HEK293 (cell line): ENCODE data around the gene NHSL2.

Source experiments
- CTCF ChIA-PET: fragments of 350-600 bp; formaldehyde crosslinking; extraction: SDS; loops from one replicate; lab custom pipeline; 2021; ENCODE audit warnings: antibody characterized with exemption; lab: Yijun Ruan, JAX
- POLR2A ChIA-PET: fragments of 300-600 bp; formaldehyde crosslinking; extraction: SDS; loops from one replicate; lab custom pipeline; 2020; ENCODE audit warnings: antibody characterized with exemption, inconsistent platforms; lab: Yijun Ruan, JAX
- H3K27ac ChIP-seq: fragments of 200-500 bp; sonication (Bioruptor generic); 2 replicates; pipeline ENCODE4 v1.5.1; 2014; ENCODE audit warnings: low read depth, low read length, control low read depth, inconsistent platforms; ENCODE audit errors: extremely low read depth
- H3K36me3 ChIP-seq, 2 experiments: fragments of 200-500 bp in 1 of 2; sonication (Bioruptor generic) in 1 of 2; 1 replicate in 1 of 2; 2 replicates in 1 of 2; pipeline ENCODE4 v1.5.1; 2014 to 2017; ENCODE audit warnings: inconsistent platforms in 2 of 2, low read length in 2 of 2; ENCODE audit not compliant: control insufficient read depth in 2 of 2, insufficient read depth in 1 of 2
- H3K4me1 ChIP-seq: fragments of 200-500 bp; sonication (Bioruptor generic); 2 replicates; pipeline ENCODE4 v1.5.1; 2014; ENCODE audit warnings: mild to moderate bottlenecking, low read length, inconsistent platforms; ENCODE audit not compliant: control insufficient read depth, insufficient read depth
- H3K4me3 ChIP-seq: 2 replicates; pipeline ENCODE4 v1.5.1; 2011; ENCODE audit warnings: low read depth, mild to moderate bottlenecking, control low read depth, low read length, moderate library complexity
- H3K9me3 ChIP-seq: fragments of 200-500 bp; sonication (Bioruptor generic); 2 replicates; pipeline ENCODE4 v1.5.1; 2014; ENCODE audit warnings: low read depth, low read length, inconsistent platforms; ENCODE audit not compliant: control insufficient read depth, insufficient read depth
- GLIS1 ChIP-seq: fragments of 450-650 bp; formaldehyde crosslinking; IDR thresholded peaks from 2 replicates; pipeline ENCODE4 v1.5.1; 2016; ENCODE audit warnings: missing biosample characterization, missing genetic modification characterization
- KLF16 ChIP-seq: fragments of 450-650 bp; formaldehyde crosslinking; IDR thresholded peaks from 2 replicates; pipeline ENCODE4 v1.5.1; 2017; ENCODE audit warnings: missing biosample characterization, missing genetic modification characterization
- MYNN ChIP-seq: fragments of 450-650 bp; formaldehyde crosslinking; IDR thresholded peaks from 2 replicates; pipeline ENCODE4 v1.5.1; 2016; ENCODE audit warnings: missing biosample characterization, missing genetic modification characterization, borderline replicate concordance
- OVOL3 ChIP-seq: fragments of 450-650 bp; formaldehyde crosslinking; IDR thresholded peaks from 2 replicates; pipeline ENCODE4 v1.5.1; 2016; ENCODE audit warnings: missing biosample characterization, missing genetic modification characterization
- PRDM1 ChIP-seq: fragments of 450-650 bp; formaldehyde crosslinking; IDR thresholded peaks from 2 replicates; pipeline ENCODE4; 2016; ENCODE audit warnings: missing biosample characterization, missing genetic modification characterization
- RBAK ChIP-seq: fragments of 450-650 bp; formaldehyde crosslinking; IDR thresholded peaks from 2 replicates; pipeline ENCODE4 v1.5.1; 2016; ENCODE audit warnings: missing biosample characterization, missing genetic modification characterization
- SCRT1 ChIP-seq: fragments of 450-650 bp; formaldehyde crosslinking; IDR thresholded peaks from 2 replicates; pipeline ENCODE4 v1.5.1; 2016; ENCODE audit warnings: missing biosample characterization, missing genetic modification characterization, borderline replicate concordance
- SCRT2 ChIP-seq: fragments of 450-650 bp; formaldehyde crosslinking; IDR thresholded peaks from 2 replicates; pipeline ENCODE4 v1.5.1; 2016; ENCODE audit warnings: missing biosample characterization, missing genetic modification characterization
- SP7 ChIP-seq: fragments of 450-650 bp; formaldehyde crosslinking; IDR thresholded peaks from 2 replicates; pipeline ENCODE4 v1.5.1; 2016; ENCODE audit warnings: missing biosample characterization, missing genetic modification characterization
- TCF7L2 ChIP-seq: IDR thresholded peaks from 2 replicates; pipeline ENCODE4 v1.6.1; 2011; ENCODE audit warnings: low read depth, mild to moderate bottlenecking, inconsistent platforms, low read length, moderate library complexity, borderline replicate concordance
- TRIM28 ChIP-seq: IDR thresholded peaks from 2 replicates; pipeline ENCODE4 v1.6.1; 2011; ENCODE audit warnings: low read length, control low read depth, borderline replicate concordance
- ZNF121 ChIP-seq: fragments of 450-650 bp; formaldehyde crosslinking; IDR thresholded peaks from 2 replicates; pipeline ENCODE4 v1.5.1; 2016; ENCODE audit warnings: missing biosample characterization, missing genetic modification characterization
- ZNF146 ChIP-seq: fragments of 450-650 bp; formaldehyde crosslinking; IDR thresholded peaks from 2 replicates; pipeline ENCODE4 v1.5.1; 2016; ENCODE audit warnings: missing biosample characterization, missing genetic modification characterization
- ZNF211 ChIP-seq: fragments of 450-650 bp; formaldehyde crosslinking; IDR thresholded peaks from 2 replicates; pipeline ENCODE4 v1.5.1; 2016; ENCODE audit warnings: low read depth, missing biosample characterization, missing genetic modification characterization
- ZNF274 ChIP-seq, 2 experiments: fragments of 200-500 bp in 1 of 2; fragments of 450-650 bp in 1 of 2; sonication (Bioruptor generic) in 1 of 2; formaldehyde crosslinking in 1 of 2; IDR thresholded peaks; 2 replicates each; pipeline versions ENCODE4 v1.5.1 to v1.6.1; 2014 to 2016; ENCODE audit warnings: borderline replicate concordance in 1 of 2, inconsistent platforms in 1 of 2, low read length in 1 of 2, missing biosample characterization in 1 of 2, missing genetic modification characterization in 1 of 2
- ZNF354C ChIP-seq: fragments of 450-650 bp; formaldehyde crosslinking; IDR thresholded peaks from 2 replicates; pipeline ENCODE4 v1.5.1; 2016; ENCODE audit warnings: missing biosample characterization, missing genetic modification characterization, low read depth, borderline replicate concordance
- ZNF366 ChIP-seq: fragments of 450-650 bp; formaldehyde crosslinking; conservative IDR thresholded peaks from 2 replicates; pipeline ENCODE4 v1.5.1; 2016; ENCODE audit warnings: missing biosample characterization, missing genetic modification characterization
- ZNF48 ChIP-seq: fragments of 450-650 bp; formaldehyde crosslinking; IDR thresholded peaks from 2 replicates; pipeline ENCODE4 v1.5.1; 2016; ENCODE audit warnings: missing biosample characterization, missing genetic modification characterization
- ZNF529 ChIP-seq: fragments of 450-650 bp; formaldehyde crosslinking; IDR thresholded peaks from 2 replicates; pipeline ENCODE4 v1.5.1; 2017; ENCODE audit warnings: missing genetic modification characterization, missing biosample characterization; ENCODE audit not compliant: insufficient replicate concordance
- ZNF626 ChIP-seq: fragments of 450-650 bp; sonication (Bioruptor Pico); formaldehyde crosslinking; IDR thresholded peaks from 2 replicates; pipeline ENCODE4 v1.5.1; 2018; ENCODE audit warnings: missing biosample characterization, missing genetic modification characterization, inconsistent platforms
- ZNF830 ChIP-seq: fragments of 450-650 bp; IDR thresholded peaks from 2 replicates; pipeline ENCODE4 v1.5.0; 2018; ENCODE audit warnings: missing biosample characterization, missing genetic modification characterization, low read depth, mild to moderate bottlenecking, moderate library complexity
- TF ChIP-seq, protein P1 (sequence below): fragments of 450-650 bp; formaldehyde crosslinking; IDR thresholded peaks from 2 replicates; pipeline ENCODE4 v1.5.1; 2016; ENCODE audit warnings: missing biosample characterization, missing genetic modification characterization, borderline replicate concordance

The NHSL2 gene

GRCh38 chrX:71885099-71885498 is 25.5 kb upstream of the NHSL2 start:
- no peaks in the 10 kb centered on the region for H3K4me1 ChIP-seq
- no peaks in the 10 kb centered on the region for H3K36me3 ChIP-seq
- TF ChIP-seq ZNF121 (no peak), ZNF529 (no peak), RBAK (no peak), ZNF211 (tag by site-specific recombination) (no peak), SCRT1 (tag by site-specific recombination) (peak; percentile 57; the same call in 1 of the 2 replicates), SCRT2 (tag by site-specific recombination) (peak; percentile 71), TCF7L2 (no peak), TRIM28 (no peak), MYNN (tag by site-specific recombination) (no peak), ZNF354C (tag by site-specific recombination) (no peak)
- POLR2A ChIA-PET, result no interaction called here
- CTCF ChIA-PET, result no interaction called here
- H3K4me3 ChIP-seq, result no peak overlapping the region
- H3K27ac ChIP-seq, result no peak overlapping the region
- H3K9me3 ChIP-seq, result no peaks in the 10 kb centered on the region; the same call in 1 of the 2 replicates

DNA sequence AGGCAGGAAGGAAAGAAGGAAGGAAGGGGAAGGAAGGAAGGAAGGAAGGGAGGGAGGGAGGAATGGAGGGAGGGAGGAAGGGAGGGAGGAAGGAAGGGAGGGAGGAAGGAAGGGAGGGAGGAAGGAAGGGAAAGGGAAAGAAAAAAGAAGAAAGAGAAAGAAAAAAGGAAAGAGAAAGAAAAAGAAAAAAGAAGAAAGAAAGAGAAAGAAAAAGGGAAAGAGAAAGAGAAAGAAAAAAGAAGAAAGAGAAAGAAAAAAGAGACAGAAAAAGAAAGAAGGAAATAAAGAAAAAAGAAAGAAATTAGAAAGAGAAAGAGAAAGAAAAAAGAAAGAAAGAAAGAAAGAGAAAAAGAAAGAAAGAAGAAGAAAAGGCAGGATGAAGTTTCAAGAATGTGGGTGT is 15.0 kb upstream of the NHSL2 start:
- POLR2A ChIA-PET, result no interaction called here
- Histone ChIP-seq H3K27ac (no peak overlapping the region), H3K4me3 (no peak overlapping the region), H3K9me3 (no peaks in the 10 kb centered on the region; the same call in 1 of the 2 replicates), H3K4me1 (no peaks in the 10 kb centered on the region), H3K36me3 (no peaks in the 10 kb centered on the region)
- TF ChIP-seq PRDM1 (tag by site-specific recombination) (peak; percentile 81), ZNF366 (tag by site-specific recombination) (peak; percentile 81), KLF16 (tag by site-specific recombination) (no peak)
- CTCF ChIA-PET, result no interaction called here

DNA sequence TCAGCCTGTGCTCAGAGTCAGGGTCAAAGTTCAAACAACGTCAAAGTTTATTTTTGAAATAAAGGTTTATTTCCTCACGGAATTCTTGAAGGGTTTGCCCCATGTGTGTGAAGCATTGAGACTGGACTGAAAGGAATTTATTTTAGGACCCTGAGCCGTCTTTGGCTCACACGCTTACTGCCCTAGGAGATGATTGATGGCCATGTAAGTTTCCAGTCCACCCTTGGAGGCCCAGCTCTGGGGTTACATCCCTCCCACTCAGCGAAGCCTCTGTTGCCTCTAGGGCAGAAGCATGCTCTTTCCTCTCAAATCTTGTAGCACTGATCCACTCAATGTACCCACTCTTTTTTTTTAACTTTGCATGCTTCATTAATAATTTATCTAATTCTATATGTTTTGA is 4.5 kb upstream of the NHSL2 start:
- Histone ChIP-seq H3K9me3 (no peaks in the 10 kb centered on the region), H3K27ac (no peak overlapping the region), H3K4me3 (no peak overlapping the region), H3K4me1 (no peaks in the 10 kb centered on the region), H3K36me3 (no peaks in the 10 kb centered on the region)
- no peak for TF ChIP-seq SP7
- TF ChIP-seq ZNF830 (tag by site-specific recombination), result no peak
- no peak for TF ChIP-seq ZNF211 (tag by site-specific recombination)
- TF ChIP-seq ZNF48 (tag by site-specific recombination), result no peak
- TF ChIP-seq OVOL3, result no peak
- TF ChIP-seq, protein P1, sequence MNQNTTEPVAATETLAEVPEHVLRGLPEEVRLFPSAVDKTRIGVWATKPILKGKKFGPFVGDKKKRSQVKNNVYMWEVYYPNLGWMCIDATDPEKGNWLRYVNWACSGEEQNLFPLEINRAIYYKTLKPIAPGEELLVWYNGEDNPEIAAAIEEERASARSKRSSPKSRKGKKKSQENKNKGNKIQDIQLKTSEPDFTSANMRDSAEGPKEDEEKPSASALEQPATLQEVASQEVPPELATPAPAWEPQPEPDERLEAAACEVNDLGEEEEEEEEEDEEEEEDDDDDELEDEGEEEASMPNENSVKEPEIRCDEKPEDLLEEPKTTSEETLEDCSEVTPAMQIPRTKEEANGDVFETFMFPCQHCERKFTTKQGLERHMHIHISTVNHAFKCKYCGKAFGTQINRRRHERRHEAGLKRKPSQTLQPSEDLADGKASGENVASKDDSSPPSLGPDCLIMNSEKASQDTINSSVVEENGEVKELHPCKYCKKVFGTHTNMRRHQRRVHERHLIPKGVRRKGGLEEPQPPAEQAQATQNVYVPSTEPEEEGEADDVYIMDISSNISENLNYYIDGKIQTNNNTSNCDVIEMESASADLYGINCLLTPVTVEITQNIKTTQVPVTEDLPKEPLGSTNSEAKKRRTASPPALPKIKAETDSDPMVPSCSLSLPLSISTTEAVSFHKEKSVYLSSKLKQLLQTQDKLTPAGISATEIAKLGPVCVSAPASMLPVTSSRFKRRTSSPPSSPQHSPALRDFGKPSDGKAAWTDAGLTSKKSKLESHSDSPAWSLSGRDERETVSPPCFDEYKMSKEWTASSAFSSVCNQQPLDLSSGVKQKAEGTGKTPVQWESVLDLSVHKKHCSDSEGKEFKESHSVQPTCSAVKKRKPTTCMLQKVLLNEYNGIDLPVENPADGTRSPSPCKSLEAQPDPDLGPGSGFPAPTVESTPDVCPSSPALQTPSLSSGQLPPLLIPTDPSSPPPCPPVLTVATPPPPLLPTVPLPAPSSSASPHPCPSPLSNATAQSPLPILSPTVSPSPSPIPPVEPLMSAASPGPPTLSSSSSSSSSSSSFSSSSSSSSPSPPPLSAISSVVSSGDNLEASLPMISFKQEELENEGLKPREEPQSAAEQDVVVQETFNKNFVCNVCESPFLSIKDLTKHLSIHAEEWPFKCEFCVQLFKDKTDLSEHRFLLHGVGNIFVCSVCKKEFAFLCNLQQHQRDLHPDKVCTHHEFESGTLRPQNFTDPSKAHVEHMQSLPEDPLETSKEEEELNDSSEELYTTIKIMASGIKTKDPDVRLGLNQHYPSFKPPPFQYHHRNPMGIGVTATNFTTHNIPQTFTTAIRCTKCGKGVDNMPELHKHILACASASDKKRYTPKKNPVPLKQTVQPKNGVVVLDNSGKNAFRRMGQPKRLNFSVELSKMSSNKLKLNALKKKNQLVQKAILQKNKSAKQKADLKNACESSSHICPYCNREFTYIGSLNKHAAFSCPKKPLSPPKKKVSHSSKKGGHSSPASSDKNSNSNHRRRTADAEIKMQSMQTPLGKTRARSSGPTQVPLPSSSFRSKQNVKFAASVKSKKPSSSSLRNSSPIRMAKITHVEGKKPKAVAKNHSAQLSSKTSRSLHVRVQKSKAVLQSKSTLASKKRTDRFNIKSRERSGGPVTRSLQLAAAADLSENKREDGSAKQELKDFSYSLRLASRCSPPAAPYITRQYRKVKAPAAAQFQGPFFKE (tag by site-specific recombination), result no peak
- no peak for TF ChIP-seq GLIS1 (tag by site-specific recombination)
- TF ChIP-seq ZNF146 (tag by site-specific recombination), result no peak
- TF ChIP-seq ZNF626 (tag by site-specific recombination), result no peak
- TF ChIP-seq ZNF274 (IDR thresholded peaks at IDR 0.05; ENCODE audit: low read length), result no peak
- TF ChIP-seq ZNF274 (tag by site-specific recombination; IDR thresholded peaks at IDR 0.05; ENCODE audit: borderline replicate concordance), result no peak
- POLR2A ChIA-PET, result no interaction called here
- CTCF ChIA-PET, result no interaction called here
